ENCODE measurements around the gene GATA5.
"Not testable (repeated sequence)": the region's sequence is repeated elsewhere in the genome, so short reads cannot be mapped to it uniquely, and the experiment has no call there.

GATA5 gene

GRCh38 chr20:62503401-62504178 lies 27.8 kb upstream of the GATA5 start:
- DNase-seq: no peak

GRCh38 chr20:62502496-62503095 lies 26.8 kb upstream of the GATA5 start:
- no peak for DNase-seq

DNA sequence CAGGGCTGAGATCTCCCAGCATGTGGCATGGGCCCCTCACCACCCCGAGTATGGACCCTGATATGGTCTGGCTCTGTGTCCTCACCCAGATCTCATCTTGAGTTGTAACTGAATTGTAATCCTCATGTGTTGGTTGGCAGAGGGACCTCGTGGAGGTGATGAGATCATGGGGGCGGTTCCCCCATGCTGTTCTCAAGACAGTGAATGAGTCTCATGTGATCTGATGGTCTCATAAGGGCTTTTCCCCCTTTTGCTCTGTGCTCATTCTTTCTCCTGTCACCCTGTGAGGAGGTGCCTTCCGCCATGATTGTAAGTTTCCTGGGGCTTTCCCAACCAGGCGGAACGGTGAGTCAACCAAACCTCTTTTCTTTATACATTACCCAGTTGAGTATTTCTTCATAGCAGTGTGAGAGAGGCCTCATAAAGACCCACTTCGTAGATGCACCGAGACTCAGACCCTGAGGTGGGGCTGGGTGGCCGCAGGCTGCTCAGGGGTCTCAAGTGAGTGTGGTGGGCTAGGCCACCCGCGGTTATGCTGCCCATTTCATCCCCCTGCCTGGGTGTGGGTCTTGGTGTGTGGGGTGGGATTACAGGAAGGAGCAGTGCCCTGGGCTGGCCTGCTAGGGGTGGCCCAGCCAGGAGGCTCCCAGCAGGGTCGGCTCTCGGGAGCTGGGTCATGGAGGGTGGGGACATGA lies 26.2 kb upstream of the GATA5 start:
- DNase-seq: no peak

DNA sequence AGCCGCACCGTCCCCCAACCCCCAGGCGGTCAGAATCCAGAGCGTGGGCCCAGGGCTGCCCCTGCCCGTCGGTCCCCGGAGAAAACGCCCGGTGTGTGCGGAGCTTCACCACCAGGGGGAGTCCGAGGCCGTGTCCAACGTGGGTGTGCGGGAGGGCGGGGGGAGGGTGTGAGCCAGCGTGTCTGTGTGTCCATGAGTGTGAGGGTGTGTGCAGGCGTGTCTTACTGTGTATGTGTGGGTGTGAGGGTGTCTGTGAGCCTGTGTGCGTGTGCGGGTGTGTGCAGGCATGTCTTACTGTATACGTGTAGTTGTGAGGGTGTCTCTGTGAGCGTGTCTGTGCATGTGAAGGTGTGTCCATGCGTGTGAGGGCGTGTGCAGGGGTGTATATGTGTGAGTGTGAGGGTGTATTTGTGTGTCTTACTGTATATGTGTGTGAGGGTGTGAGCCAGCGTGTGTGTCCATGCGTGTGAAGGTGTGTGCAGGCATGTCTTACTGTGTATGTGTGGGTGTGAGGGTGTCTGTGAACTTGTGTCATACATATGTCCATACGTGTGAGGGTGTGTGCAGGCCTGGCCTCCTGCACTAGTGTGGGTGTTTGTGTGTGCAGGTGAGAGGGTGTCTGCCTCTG lies 24.6 kb upstream of the GATA5 start:
- peak; percentile 50 for DNase-seq

DNA sequence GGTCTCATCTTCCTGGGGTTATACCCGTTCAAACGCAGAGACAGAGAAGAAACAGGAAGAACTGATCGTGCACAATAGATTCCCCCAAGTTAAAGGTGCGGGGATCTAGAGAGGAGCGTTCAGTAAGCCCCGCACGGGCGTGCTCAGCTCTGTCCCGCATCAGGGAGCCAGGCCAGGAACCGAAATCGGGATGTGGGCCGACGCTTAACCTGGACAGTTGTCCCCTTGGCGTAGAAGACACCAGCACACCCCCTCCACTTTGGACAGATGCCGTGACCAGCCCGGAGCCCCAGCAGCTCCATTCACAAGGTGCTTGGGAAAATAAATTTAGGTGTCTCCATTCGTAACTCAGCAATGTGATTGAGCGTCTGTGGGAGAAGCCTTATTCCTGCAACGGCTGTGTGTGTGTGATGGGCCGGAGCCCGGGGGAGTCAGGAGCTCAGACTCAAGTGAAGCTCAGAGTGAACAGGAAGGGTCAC lies 24.0 kb upstream of the GATA5 start:
- no peak for DNase-seq

- DNase-seq: no peak
These were observed 23.1 kb upstream of the GATA5 start for GRCh38 chr20:62498874-62499273.

DNA sequence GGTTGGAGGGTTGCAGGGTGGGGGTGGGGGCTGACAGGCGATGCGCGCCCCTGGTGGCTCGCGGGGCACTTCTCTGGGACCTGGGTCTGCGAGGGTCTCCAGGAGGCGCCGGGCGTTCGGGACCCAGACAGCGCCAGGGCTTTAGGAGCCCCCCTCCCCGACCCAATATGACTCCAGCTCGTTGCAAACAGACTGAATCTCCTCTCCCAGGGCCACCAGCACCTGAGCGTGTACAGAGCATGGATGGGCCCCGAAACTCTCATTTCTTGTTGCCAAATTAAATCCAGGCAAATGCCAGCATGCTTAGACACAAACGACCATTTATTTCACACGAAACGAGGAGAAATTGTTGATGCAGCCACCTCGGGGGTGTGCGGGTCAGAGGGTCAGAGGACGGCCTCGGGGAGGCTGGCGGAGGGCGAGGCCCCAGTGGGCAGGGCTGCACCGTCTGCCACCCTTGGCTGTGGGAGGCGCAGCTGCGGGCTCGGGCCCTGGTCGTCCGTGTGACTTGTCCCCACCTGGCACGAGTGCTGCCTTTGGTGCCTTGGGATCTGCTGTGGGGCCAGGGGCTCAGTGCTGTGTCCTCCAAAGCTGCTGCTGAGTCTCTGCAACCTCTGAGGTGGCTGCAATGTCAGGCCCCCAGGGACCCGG lies 20.9 kb upstream of the GATA5 start:
- no peak for DNase-seq

- no peak for DNase-seq
These were observed 20.2 kb upstream of the GATA5 start for GRCh38 chr20:62495749-62496567.

DNA sequence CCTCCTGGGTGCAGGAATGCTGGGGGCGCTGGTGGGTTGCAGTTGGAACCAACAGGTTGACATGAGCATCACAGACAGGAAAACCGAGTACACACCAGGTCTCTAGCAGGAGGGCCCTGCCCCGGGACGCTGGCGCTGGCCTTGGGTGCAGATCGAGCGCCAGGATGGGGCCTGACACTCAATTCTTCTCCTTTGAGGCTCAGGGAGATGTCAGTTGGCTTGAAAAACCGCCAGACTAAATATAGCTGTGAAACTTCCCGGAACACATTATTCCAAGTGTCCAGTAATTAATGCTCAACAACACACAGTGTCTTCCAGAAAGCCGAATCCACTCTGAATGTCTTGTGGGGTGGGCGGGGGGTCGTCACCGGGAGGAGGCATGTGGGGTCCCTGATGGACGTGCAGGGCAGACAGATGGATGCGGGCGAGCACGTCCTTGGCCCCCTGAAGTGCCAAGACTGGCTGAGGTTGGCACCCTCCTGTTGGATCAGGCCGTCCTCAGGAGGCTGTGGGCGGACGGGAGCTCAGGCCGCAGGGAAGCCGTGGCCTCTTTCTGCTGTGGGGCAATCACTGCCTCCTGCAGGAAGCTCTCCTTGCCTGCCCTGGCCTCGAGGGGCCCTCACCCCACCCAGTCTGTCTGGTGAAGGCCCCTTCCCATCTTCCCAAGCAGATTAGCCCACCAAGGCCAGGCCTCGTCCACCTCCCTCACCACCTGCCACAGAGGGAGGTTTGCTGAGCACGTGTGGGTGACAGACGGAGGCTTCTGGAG lies 19.4 kb upstream of the GATA5 start:
- no peak for DNase-seq

- DNase-seq: no peak
These were observed 18.7 kb upstream of the GATA5 start for GRCh38 chr20:62494537-62494936.

DNA sequence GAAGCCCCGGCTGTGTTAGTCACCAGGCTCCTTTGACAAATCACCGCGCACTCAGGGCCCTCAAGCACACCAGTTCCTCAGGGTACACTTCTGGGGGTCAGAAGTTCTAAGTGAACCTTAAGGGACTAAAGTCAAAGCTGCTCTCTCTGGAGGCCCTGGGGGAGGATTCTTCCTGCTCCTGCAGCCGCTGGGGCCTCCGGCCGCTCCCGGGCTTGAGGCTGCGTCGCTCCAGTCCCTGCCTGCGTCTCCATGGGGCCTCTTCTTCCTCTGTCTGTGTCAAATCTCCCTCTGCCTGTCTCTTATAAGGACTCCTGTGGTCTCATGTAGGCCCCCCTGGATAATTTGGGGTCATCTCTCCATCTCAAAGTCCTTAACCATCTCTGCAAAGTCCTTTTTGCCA lies 18.1 kb upstream of the GATA5 start:
- no peak for DNase-seq

GRCh38 chr20:62493253-62493885 lies 17.6 kb upstream of the GATA5 start:
- DNase-seq: no peak

GRCh38 chr20:62492711-62493110 lies 16.9 kb upstream of the GATA5 start:
- no peak for DNase-seq

DNA sequence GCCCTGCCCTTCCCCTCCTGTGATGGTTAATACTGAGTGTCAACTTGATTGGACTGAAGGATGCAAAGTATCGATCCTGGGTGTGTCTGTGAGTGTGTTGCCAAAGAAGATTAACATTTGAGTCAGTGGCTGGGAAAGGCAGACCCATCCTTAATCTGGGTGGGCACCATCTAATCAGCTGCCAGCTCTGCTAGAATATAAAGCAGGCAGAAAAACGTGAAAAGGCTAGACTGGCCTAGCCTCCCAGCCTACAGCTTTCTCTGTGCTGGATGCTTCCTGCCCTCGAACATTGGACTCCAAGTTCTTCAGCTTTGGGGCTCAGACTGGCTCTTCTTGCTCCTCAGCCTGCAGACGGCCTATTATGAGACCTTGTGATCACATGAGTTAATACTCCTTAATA lies 15.0 kb upstream of the GATA5 start:
- DNase-seq: not testable (repeated sequence)

DNA sequence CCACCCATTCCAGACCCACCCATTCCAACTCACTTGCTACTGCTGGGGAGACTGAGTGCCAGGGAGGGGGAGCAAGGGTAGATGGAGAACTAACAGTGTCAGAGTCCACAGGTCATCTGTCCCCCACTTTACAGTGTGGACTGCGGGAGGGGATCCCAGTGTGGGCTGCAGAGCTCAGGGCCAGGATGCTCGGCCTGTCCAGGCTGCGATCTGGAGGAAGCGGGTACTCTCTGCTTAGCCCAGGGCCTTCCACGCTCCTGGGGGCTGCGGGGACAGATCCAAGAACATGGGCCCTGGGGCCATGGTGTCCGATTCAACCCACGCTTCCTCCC lies 14.1 kb upstream of the GATA5 start:
- no peak for DNase-seq

GRCh38 chr20:62489186-62489931 lies 13.6 kb upstream of the GATA5 start:
- DNase-seq: no peak

- DNase-seq: no peak
These were observed 12.7 kb upstream of the GATA5 start for GRCh38 chr20:62488470-62488869.

- DNase-seq: no peak
These were observed 12.0 kb upstream of the GATA5 start for GRCh38 chr20:62487561-62488354.

DNA sequence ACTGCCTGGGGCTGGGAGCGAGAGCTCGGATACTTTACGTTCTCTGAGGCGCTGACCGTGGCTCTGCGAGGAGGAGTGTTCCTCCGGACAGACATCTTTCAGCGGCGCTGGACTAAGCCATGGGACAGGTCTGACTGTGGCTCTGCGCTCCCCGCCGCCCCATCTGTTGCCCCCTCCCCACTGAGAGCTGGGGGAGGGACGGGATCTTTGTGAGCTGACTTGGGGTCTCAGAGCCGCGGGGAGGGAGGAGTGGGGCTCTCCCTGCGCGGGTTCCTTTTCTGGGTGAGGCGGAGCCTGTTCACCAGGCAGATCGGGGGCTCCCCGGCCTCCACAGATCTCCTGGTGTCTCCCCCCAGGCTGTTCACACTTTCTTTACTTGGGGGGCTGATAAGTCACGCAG lies 11.3 kb upstream of the GATA5 start:
- DNase-seq: no peak
